GM18526 (cell line): ENCODE data around the gene NFAM1.

Experiments used
- POLR2A ChIP-seq: IDR thresholded peaks from 3 replicates; pipeline ENCODE4 v1.6.1; 2011; ENCODE audit not compliant: insufficient read length; ENCODE audit errors: extremely low read depth

The NFAM1 gene

GRCh38 chr22:42333544-42333943 lies 98.7 kb downstream of the NFAM1 start:
- no peak for TF ChIP-seq POLR2A

- no peak for TF ChIP-seq POLR2A
Observed at GRCh38 chr22:42332089-42332488, 100.1 kb downstream of the NFAM1 start.

GRCh38 chr22:42331014-42331413 lies 101.2 kb downstream of the NFAM1 start:
- TF ChIP-seq POLR2A = no peak
